GM12864 (cell line): Measurements from ENCODE around the gene MRPS33.
"Not testable (repeated sequence)": the region's sequence is repeated elsewhere in the genome, so short reads cannot be mapped to it uniquely, and the experiment has no call there.

Experiments used
- DNase-seq: peaks from one replicate; pipeline ENCODE4 v3.0.0-alpha.2; 2011; ENCODE audit warnings: low read depth
- H3K4me3 ChIP-seq: 2 replicates; pipeline ENCODE4 v1.5.1; 2011; ENCODE audit warnings: mild to moderate bottlenecking, low read depth, low read length, control low read depth
- TF ChIP-seq, protein P1 (sequence below): IDR thresholded peaks from 2 replicates; pipeline ENCODE4 v1.5.1; 2011; ENCODE audit warnings: low read depth, mild to moderate bottlenecking, moderate library complexity, low read length, control low read depth, inconsistent platforms; ENCODE audit errors: missing control alignments

MRPS33 gene

DNA sequence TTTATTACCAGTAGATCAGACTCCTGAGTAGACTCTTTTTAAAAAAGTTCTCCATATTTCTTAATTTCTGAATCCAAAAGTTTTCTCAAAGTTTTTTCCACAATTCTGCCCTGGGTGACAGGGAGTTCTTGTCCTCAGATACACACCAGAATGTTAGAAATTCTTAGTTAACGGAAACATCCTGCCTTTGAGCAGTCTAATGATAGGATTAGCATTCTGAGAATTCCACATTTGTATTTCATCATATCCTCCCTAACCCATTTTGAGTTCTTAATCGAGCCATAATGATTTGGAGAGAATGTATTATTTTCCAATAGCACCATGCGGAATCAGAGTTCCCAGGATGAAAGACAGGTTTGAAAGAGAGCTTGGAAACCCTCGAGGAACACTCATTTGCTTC, 28.9 kb upstream of the MRPS33 start:
- H3K4me3 ChIP-seq = no peak overlapping the region
- DNase-seq = no peak
- TF ChIP-seq, protein P1, sequence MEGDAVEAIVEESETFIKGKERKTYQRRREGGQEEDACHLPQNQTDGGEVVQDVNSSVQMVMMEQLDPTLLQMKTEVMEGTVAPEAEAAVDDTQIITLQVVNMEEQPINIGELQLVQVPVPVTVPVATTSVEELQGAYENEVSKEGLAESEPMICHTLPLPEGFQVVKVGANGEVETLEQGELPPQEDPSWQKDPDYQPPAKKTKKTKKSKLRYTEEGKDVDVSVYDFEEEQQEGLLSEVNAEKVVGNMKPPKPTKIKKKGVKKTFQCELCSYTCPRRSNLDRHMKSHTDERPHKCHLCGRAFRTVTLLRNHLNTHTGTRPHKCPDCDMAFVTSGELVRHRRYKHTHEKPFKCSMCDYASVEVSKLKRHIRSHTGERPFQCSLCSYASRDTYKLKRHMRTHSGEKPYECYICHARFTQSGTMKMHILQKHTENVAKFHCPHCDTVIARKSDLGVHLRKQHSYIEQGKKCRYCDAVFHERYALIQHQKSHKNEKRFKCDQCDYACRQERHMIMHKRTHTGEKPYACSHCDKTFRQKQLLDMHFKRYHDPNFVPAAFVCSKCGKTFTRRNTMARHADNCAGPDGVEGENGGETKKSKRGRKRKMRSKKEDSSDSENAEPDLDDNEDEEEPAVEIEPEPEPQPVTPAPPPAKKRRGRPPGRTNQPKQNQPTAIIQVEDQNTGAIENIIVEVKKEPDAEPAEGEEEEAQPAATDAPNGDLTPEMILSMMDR = no peak

DNA sequence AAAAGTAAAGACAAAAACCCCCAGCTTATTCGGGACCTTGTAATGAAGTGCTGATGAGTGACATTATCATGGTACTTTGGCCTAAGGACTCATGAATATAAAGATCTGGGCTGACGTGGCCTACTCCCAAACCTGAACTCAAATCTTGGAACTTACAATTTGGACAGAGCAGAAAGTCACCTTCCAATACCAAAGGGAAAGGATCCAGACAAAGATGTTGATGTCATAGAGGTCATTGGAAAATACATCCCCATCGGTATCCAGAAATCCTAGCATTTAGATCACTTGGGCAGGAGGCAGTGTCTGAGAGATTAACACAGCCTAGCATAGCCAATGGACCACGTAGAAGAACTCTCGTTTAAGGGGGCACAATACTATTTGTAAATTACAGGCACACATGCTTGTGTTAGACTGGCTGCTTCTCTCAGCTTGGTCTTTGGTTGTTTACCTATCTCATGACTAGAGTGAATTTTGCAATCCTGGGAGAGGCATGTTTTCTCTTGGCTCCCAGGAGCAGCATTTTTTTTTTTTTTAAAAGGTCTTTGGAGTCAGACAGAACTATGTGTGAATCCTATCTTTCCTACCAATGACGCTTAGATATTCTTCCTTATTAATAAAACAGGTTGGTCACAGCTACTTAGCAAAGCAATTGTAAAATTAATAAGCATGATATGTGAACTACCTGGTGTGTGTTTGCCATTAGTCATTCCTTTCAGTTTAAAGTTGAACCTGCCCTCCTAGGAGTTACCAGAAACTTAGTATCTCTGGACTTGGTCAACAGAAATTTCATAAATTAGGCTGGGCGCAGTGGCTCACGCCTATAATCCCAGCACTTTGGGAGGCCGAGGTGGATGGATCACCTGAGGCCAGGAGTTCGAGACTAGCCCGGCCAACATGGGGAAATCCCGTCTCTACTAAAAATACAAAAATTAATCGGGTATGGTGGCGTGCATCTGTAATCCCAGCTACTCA, 27.8 kb upstream of the MRPS33 start:
- TF ChIP-seq, protein P1 = no peak
- H3K4me3 ChIP-seq = no peak overlapping the region
- no peak for DNase-seq

DNA sequence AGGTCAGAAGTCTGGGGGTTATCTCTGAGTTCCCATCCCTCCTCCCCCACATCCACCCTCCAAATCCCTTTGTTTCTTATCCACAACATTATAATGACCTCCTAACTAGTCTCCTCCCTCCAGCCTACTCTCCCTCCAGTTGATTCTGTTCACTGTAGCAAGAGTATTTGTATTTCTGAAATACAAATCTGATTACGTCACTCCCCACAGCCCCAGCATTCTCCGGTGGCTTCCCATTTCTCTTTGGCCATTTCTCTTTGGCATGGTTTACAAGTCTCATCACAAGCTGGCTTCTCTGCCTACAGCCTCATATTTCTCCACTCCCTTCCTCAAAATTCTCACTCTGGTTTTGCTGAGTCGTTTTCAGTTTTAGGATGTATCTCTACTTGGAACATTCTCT, 24.6 kb upstream of the MRPS33 start:
- no peak for DNase-seq
- H3K4me3 ChIP-seq = no peak overlapping the region
- TF ChIP-seq, protein P1 = no peak

DNA sequence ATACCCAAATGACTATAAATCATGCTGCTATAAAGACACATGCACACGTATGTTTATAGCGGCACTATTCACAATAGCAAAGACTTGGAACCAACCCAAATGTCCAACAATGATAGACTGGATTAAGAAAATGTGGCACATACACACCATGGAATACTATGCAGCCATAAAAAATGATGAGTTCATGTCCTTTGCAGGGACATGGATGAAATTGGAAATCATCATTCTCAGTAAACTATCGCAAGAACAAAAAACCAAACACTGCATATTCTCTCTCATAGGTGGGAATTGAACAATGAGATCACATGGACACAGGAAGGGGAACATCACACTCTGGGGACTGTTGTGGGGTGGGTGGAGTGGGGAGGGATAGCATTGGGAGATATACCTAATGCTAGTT, 23.3 kb upstream of the MRPS33 start:
- not testable (repeated sequence) for H3K4me3 ChIP-seq, DNase-seq

DNA sequence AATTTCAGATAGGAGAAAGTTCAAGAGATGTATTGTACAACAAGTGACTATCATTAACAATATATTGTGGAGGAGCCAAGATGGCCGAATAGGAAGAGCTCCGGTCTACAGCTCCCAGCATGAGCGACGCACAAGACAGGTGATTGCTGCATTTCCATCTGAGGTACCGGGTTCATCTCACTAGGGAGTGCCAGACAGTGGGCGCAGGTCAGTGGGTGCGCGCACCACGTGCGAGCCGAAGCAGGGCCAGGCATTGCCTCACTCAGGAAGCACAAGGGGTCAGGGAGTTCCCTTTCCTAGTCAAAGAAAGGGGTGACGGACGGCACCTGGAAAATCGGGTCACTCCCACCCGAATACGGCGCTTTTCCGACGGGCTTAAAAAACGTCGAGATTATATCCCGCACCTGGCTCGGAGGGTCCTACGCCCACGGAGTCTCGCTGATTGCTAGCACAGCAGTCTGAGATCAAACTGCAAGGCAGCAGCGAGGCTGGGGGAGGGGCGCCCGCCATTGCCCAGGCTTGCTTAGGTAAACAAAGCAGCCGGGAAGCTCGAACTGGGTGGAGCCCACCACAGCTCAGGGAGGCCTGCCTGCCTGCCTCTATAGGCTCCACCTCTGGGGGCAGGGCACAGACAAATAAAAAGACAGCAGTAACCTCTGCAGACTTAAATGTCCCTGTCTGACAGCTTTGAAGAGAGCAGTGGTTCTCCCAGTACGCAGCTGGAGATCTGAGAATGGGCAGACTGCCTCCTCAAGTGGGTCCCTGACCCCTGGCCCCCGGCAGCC, 18.0 kb upstream of the MRPS33 start:
- H3K4me3 ChIP-seq = not testable (repeated sequence)

DNA sequence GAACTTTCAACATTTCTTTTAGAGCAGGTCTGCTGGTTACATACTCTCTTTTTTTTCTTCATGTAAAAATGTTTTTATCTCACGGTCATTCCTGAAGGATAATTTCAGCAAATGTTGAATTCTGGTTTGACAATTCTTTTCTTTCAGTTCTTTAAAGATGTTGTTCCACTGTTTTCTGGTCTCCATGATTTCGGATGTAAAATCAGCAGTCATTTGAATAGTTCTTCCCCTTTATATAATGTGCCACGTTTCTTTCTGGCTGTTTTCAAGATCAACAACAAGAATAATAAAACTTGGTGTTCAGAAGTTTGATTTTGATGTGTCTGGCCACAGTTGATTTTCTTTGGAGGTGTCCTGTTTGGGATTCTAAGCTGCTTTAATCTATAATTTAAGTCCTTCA, 14.0 kb upstream of the MRPS33 start:
- no peak overlapping the region for H3K4me3 ChIP-seq
- TF ChIP-seq, protein P1 = no peak
- no peak for DNase-seq

More for the DNA sequence above, 18.0 kb upstream of the MRPS33 start:
- not testable (repeated sequence) for DNase-seq

DNA sequence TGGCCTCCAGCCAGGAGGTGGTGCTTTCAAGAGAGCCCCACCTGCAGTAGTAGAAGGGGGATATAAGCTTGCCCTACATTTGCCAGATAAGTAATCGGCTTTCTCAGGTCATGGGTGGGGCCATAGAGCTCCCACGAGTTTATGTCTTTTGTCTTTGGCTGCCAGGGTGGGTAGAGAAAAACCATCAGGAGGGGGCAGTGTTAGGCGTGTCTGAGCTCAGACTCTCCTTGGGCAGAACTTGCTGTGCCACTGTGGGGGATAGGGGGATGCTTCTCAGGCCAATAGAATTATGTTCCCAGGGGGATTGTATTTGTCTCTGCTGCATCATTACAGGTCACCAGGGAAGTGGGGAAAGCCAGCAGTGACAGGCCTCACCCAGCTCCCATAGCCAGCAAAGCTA, 12.3 kb upstream of the MRPS33 start:
- TF ChIP-seq, protein P1 = no peak
- H3K4me3 ChIP-seq = no peak overlapping the region
- no peak for DNase-seq
